ENCODE data around the gene FARSB. TPM values are rescaled to one million over a fixed set of nuclear protein-coding genes. Genes with fewer than 3 reads are reported as not detected.

Gene FARSB
- total RNA-seq, 1 donor from 2014 or later: 4.4 TPM

- Histone ChIP-seq H3K9me3 (no peaks in the 10 kb centered on the region), H3K27me3 (no peaks in the 10 kb centered on the region), H3K4me3 (no peak overlapping the region), H3K36me3 (peaks cover 4 to 15% of the 10 kb centered on the region in 2 donors), H3K27ac (no peak overlapping the region), H3K4me1 (no peaks in the 10 kb centered on the region)
- DNase-seq (ENCODE audit: low spot score in 2 of 2): no peak
- no peak for TF ChIP-seq CTCF (IDR thresholded peaks at IDR 0.05)
- intact Hi-C loops (cut with DNase I): no loop called here
These were observed 92.0 kb downstream of the FARSB start for GRCh38 chr2:222563936-222564335.

DNA sequence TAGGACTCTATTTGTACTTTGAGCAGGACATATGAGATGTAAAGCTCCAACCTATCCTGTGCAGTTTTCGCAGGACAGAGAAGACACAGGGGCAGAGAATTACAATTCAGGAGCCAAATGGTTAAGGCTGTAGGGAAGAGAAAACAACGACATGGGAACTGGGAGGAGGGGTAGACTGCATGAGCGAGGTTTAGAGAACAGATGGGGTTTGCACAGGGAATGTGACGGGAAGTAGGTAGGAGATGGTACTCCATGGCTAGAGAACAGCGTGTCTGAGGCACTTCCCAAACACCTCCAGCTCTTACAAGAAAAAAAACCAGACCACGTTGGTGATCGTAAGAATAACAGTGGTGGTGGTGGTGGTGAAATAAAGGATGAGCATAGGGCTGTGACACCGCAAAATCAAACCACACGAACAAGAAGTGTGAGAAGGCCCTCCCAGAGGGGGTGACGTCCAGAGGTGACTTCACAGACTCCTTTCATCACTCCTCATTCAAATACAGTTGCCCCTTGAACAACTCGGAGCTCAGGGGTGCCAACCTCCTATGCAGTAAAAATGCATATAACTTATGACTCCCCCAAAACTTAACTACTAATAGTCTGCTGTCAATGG, 92.7 kb downstream of the FARSB start:
- H3K27me3 ChIP-seq: no peaks in the 10 kb centered on the region
- H3K36me3 ChIP-seq: peaks cover 4 to 15% of the 10 kb centered on the region in 2 donors
- intact Hi-C loops (cut with DNase I): no loop called here
- TF ChIP-seq CTCF (IDR thresholded peaks at IDR 0.05): no peak
- no peaks in the 10 kb centered on the region for H3K4me1 ChIP-seq
- no peak for DNase-seq (ENCODE audit: low spot score in 2 of 2)
- H3K9me3 ChIP-seq: no peaks in the 10 kb centered on the region
- H3K27ac ChIP-seq: no peak overlapping the region
- no peak overlapping the region for H3K4me3 ChIP-seq

- intact Hi-C loops (cut with DNase I): no loop called here
- H3K9me3 ChIP-seq: no peaks in the 10 kb centered on the region
- H3K27ac ChIP-seq: no peak overlapping the region
- H3K4me3 ChIP-seq: no peak overlapping the region
- peaks cover 1 to 6% of the 10 kb centered on the region in 2 donors for H3K36me3 ChIP-seq
- no peaks in the 10 kb centered on the region for H3K4me1 ChIP-seq
- H3K27me3 ChIP-seq: no peaks in the 10 kb centered on the region
- DNase-seq (ENCODE audit: low spot score in 2 of 2): no peak
- no peak for TF ChIP-seq CTCF (IDR thresholded peaks at IDR 0.05)
These were observed 93.9 kb downstream of the FARSB start for GRCh38 chr2:222561817-222562645.

DNA sequence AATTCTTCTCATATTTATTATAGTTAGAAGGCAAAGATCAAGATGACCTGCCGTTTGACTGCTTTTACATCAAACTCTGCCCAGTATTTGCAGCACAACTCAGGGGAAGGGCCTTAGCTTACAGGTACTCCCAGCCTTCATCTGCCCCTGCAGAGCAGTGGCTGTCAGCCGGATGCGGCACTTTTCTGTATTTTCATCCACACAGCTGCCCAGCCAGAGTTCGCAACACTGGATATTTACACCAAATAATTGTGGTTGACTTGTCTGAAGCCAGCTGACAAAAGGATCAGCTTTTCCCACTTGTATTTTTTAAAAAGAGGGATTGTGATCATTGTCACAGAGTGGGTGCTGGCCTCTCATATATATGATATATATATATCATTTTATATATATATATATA, 94.7 kb downstream of the FARSB start:
- Histone ChIP-seq H3K4me1 (no peaks in the 10 kb centered on the region), H3K9me3 (no peaks in the 10 kb centered on the region), H3K27ac (no peak overlapping the region), H3K4me3 (no peak overlapping the region), H3K36me3 (peaks cover 0 to under 1% of the 10 kb centered on the region in 2 donors), H3K27me3 (no peaks in the 10 kb centered on the region)
- intact Hi-C loops (cut with DNase I): no loop called here
- DNase-seq (ENCODE audit: low spot score in 2 of 2): no peak
- TF ChIP-seq CTCF (IDR thresholded peaks at IDR 0.05): no peak

GRCh38 chr2:222554517-222554916, 101.4 kb downstream of the FARSB start:
- TF ChIP-seq CTCF (IDR thresholded peaks at IDR 0.05): no peak
- DNase-seq (ENCODE audit: low spot score in 2 of 2): no peak
- Histone ChIP-seq H3K27me3 (no peaks in the 10 kb centered on the region), H3K27ac (no peak overlapping the region), H3K9me3 (no peaks in the 10 kb centered on the region), H3K4me3 (no peak overlapping the region), H3K4me1 (no peaks in the 10 kb centered on the region), H3K36me3 (no peaks in the 10 kb centered on the region)
- intact Hi-C loops (cut with DNase I): no loop called here
